HCT116 (cell line): ENCODE measurements around the gene AP1AR. TPM values are rescaled to one million over a fixed set of nuclear protein-coding genes. Genes with fewer than 3 reads are reported as not detected.

Experiments
- ATAC-seq: fragments of 200-7000 bp; cut with Tn5 transposase; 2 replicates; pipeline ENCODE4 v1.9.1; 2020; ENCODE audit warnings: mild to moderate bottlenecking, moderate library complexity
- BruUV-seq: library from RNA; stranded (reverse); fragments of 400-500 nt; replicated peaks from 2 replicates; lab custom pipeline; 2021; lab: Mats Ljungman, UMichigan
- CTCF ChIA-PET: fragments of 300-600 bp; sonication (Branson Sonifier 250); formaldehyde crosslinking; loops from one replicate; lab custom pipeline; 2021; ENCODE audit warnings: antibody characterized with exemption; lab: Charles Lee
- POLR2A ChIA-PET: fragments of 300-600, 350-600 bp; sonication (Branson Sonifier 250); formaldehyde crosslinking; loops from one replicate; lab custom pipeline; 2021; ENCODE audit warnings: antibody characterized with exemption; lab: Charles Lee
- RAD21 ChIA-PET, 2 experiments: fragments of 300-600 bp; sonication (Branson Sonifier 250); formaldehyde crosslinking; loops; one replicate each; lab custom pipeline; 2023; ENCODE audit warnings: low total read pairs in 2 of 2; ENCODE audit not compliant: uncharacterized antibody in 2 of 2, unreplicated experiment in 2 of 2, low non-redundant PET in 1 of 2; lab: Charles Lee
- DNase-seq: peaks from one replicate; pipeline ENCODE4 v3.0.0-alpha.2; 2010; ENCODE audit warnings: low read depth, low spot score
- H2AFZ ChIP-seq: fragments of 200-600 bp; shearing (Covaris generic), sonication (generic); 2 replicates; pipeline ENCODE4 v1.6.1; 2017; ENCODE audit warnings: low read depth, mixed run types, mixed read lengths, antibody characterized with exemption, low read length; ENCODE audit not compliant: poor library complexity, severe bottlenecking
- H3K27ac ChIP-seq: 2 replicates; pipeline ENCODE4 v1.5.1; 2012; ENCODE audit warnings: low read depth, low read length
- H3K27me3 ChIP-seq: fragments of 200-600 bp; sonication (generic); 2 replicates; pipeline ENCODE4 v1.6.1; 2016; ENCODE audit warnings: mixed run types, low read length, mixed read lengths; ENCODE audit not compliant: insufficient read depth
- H3K36me3 ChIP-seq, 2 experiments: fragments of 200-500 bp in 1 of 2; fragments of 200-600 bp in 1 of 2; sonication (Bioruptor generic) in 1 of 2; sonication (generic) in 1 of 2; 2 replicates each; pipeline versions ENCODE4 v1.5.1 to v1.6.1; 2014 to 2016; ENCODE audit warnings: low read length in 2 of 2, inconsistent platforms in 1 of 2, mixed read lengths in 1 of 2, mixed run types in 1 of 2; ENCODE audit not compliant: insufficient read depth in 2 of 2, control insufficient read depth in 1 of 2
- H3K4me1 ChIP-seq, 2 experiments: fragments of 200-600 bp in 1 of 2; sonication (generic) in 1 of 2; 2 replicates each; pipeline versions ENCODE4 v1.5.1 to v1.6.1; 2012 to 2017; ENCODE audit warnings: low read length in 2 of 2, inconsistent platforms in 1 of 2, mild to moderate bottlenecking in 1 of 2, mixed read lengths in 1 of 2, mixed run types in 1 of 2, moderate library complexity in 1 of 2; ENCODE audit not compliant: insufficient read depth in 2 of 2, control insufficient read depth in 1 of 2
- H3K4me2 ChIP-seq: fragments of 200-600 bp; sonication (generic); 2 replicates; pipeline ENCODE4 v1.6.1; 2017; ENCODE audit warnings: mixed run types, low read length, mixed read lengths
- H3K4me3 ChIP-seq, 2 experiments: fragments of 200-600 bp in 1 of 2; sonication (generic) in 1 of 2; replicated peaks in 1 of 2; 2 replicates each; pipeline ENCODE4 v1.5.1; 2011 to 2016; ENCODE audit warnings: low read length in 2 of 2, control low read depth in 1 of 2, low read depth in 1 of 2, mild to moderate bottlenecking in 1 of 2, mixed read lengths in 1 of 2, mixed run types in 1 of 2
- H3K79me2 ChIP-seq: fragments of 200-600 bp; sonication (generic); 2 replicates; pipeline ENCODE4 v1.6.1; 2017; ENCODE audit warnings: mild to moderate bottlenecking, mixed run types, low read length, moderate library complexity, mixed read lengths; ENCODE audit not compliant: insufficient read depth
- H3K9ac ChIP-seq: fragments of 200-600 bp; sonication (generic); 2 replicates; pipeline ENCODE4 v1.6.1; 2016; ENCODE audit warnings: low read length, mixed read lengths
- H3K9me2 ChIP-seq: fragments of 200-600 bp; sonication (generic), shearing (Covaris generic); 2 replicates; pipeline ENCODE4 v1.6.1; 2017; ENCODE audit warnings: mixed run types, mild to moderate bottlenecking, moderate library complexity; ENCODE audit not compliant: insufficient read depth
- H3K9me3 ChIP-seq, 2 experiments: fragments of 200-500 bp in 1 of 2; fragments of 200-600 bp in 1 of 2; sonication (Bioruptor generic) in 1 of 2; sonication (generic) in 1 of 2; 2 replicates each; pipeline ENCODE4 v1.6.1; 2014 to 2017; ENCODE audit warnings: low read length in 2 of 2, mixed read lengths in 2 of 2, inconsistent platforms in 1 of 2, low read depth in 1 of 2, mild to moderate bottlenecking in 1 of 2, mixed run types in 1 of 2, moderate library complexity in 1 of 2; ENCODE audit not compliant: control insufficient read depth in 1 of 2, insufficient read depth in 1 of 2
- H4K20me1 ChIP-seq: fragments of 200-600 bp; sonication (generic), shearing (Covaris generic); 2 replicates; pipeline ENCODE4 v1.6.1; 2017; ENCODE audit warnings: mixed run types, mild to moderate bottlenecking, moderate library complexity; ENCODE audit not compliant: insufficient read depth
- CBX3 ChIP-seq: IDR thresholded peaks from 2 replicates; pipeline ENCODE4 v1.6.1; 2012; ENCODE audit warnings: low read depth
- CTCF ChIP-seq, 3 experiments: fragments of 200-600 bp in 1 of 3; sonication (generic) in 1 of 3; IDR thresholded peaks in 2 of 3; conservative IDR thresholded peaks in 1 of 3; 2 replicates each; pipeline ENCODE4 v1.5.1; 2012 to 2017; ENCODE audit warnings: low read depth in 2 of 3, low read length in 2 of 3, antibody characterized with exemption in 1 of 3, borderline replicate concordance in 1 of 3, control low read depth in 1 of 3, mild to moderate bottlenecking in 1 of 3, mixed read lengths in 1 of 3, mixed run types in 1 of 3, moderate library complexity in 1 of 3; ENCODE audit not compliant: insufficient read depth in 1 of 3
- ELF1 ChIP-seq: IDR thresholded peaks from 2 replicates; pipeline ENCODE4 v1.6.1; 2012; ENCODE audit warnings: low read depth, borderline replicate concordance
- EZH2 ChIP-seq: fragments of 200-600 bp; sonication (generic); IDR thresholded peaks from 2 replicates; pipeline ENCODE4 v1.6.1; 2017; ENCODE audit warnings: antibody characterized with exemption, mixed run types
- RAD21 ChIP-seq: IDR thresholded peaks from 2 replicates; pipeline ENCODE4 v1.6.1; 2012; ENCODE audit warnings: low read depth, mild to moderate bottlenecking
- SP1 ChIP-seq: IDR thresholded peaks from 2 replicates; pipeline ENCODE4 v1.6.1; 2012; ENCODE audit warnings: low read depth
- intact Hi-C: fragments of 100-400 bp; cut with micrococcal nuclease; formaldehyde crosslinking; loops from 2 replicates; pipeline ENCODE4 v1.10.0; 2022
- total RNA-seq: library from RNA; stranded (reverse); gene quantifications from one replicate; pipeline ENCODE4 v1.2.1, GENCODE V29; 2021; ENCODE audit not compliant: unreplicated experiment

AP1AR gene
- total RNA-seq, 1 experiment from 2014 or later, result 56.7 TPM

- DNase-seq (no peak), ATAC-seq (no peak)
- H3K27ac ChIP-seq, result no peak overlapping the region
- H3K9me2 ChIP-seq, result no peaks in the 10 kb centered on the region
- no peaks in the 10 kb centered on the region for H3K27me3 ChIP-seq
- peaks cover 8 to 13% of the 10 kb centered on the region in 2 experiments; a peak in 3 of 4 replicates for H3K36me3 ChIP-seq
- POLR2A ChIA-PET, result no interaction called here
- no peaks in the 10 kb centered on the region for H4K20me1 ChIP-seq
- no peak for TF ChIP-seq EZH2
- no peak for TF ChIP-seq SP1
- TF ChIP-seq CTCF (IDR thresholded peaks at IDR 0.05 in 2 of 3, conservative IDR thresholded peaks at IDR 0.05 in 1 of 3; ENCODE audit: borderline replicate concordance in 1 of 3, insufficient read depth in 1 of 3, low read depth in 2 of 3, low read length in 2 of 3), result no peak
- TF ChIP-seq CBX3, result no peak
- no peak overlapping the region for H3K9ac ChIP-seq
- intact Hi-C loops, result no loop called here
- H2AFZ ChIP-seq, result no peak overlapping the region
- H3K4me3 ChIP-seq, result no peak overlapping the region
- CTCF ChIA-PET, result interaction anchor here (1.2 to 1.3 kb wide), 2 partner anchors 10 to 508 kb away, joined by 3 to 7 read pairs; no protein-coding TSS in a partner anchor
- H3K9me3 ChIP-seq, result no peaks in the 10 kb centered on the region
- BruUV-seq, result no TSS peak
- peaks cover 10% of the 10 kb centered on the region for H3K79me2 ChIP-seq
- H3K4me1 ChIP-seq, result peaks cover 0 to 4% of the 10 kb centered on the region in 2 experiments; a peak in 2 of 4 replicates
- H3K4me2 ChIP-seq, result no peak overlapping the region
- RAD21 ChIA-PET, result no interaction called here
These were observed 25.5 kb downstream of the AP1AR start for GRCh38 chr4:112257098-112257497.

- ChIA-PET RAD21 (interaction anchor here in 1 of 2 experiments (1.1 kb wide), 1 partner anchor 167 kb away, joined by 4 read pairs; no protein-coding TSS in a partner anchor), POLR2A (no interaction called here), CTCF (interaction anchor here (0.7 to 1.6 kb wide), 6 partner anchors 9 to 258 kb away, joined by 3 to 21 read pairs (median 4); no protein-coding TSS in a partner anchor)
- 0 out of 2 replicates have a peak, but pooled peaks cover 3% of the 10 kb centered on the region for H4K20me1 ChIP-seq
- ATAC-seq (no peak), DNase-seq (no peak)
- no peaks in the 10 kb centered on the region for H3K27me3 ChIP-seq
- no peak overlapping the region for H2AFZ ChIP-seq
- intact Hi-C loops, result loop anchor here (10.0 kb wide), 1 partner anchor 172 kb away; no protein-coding TSS in a partner anchor
- no peaks in the 10 kb centered on the region for H3K9me2 ChIP-seq
- no peak overlapping the region for H3K9ac ChIP-seq
- BruUV-seq, result no TSS peak
- no peak overlapping the region for H3K4me2 ChIP-seq
- H3K4me1 ChIP-seq, result no peaks in the 10 kb centered on the region; a peak in 1 of 4 replicates
- H3K79me2 ChIP-seq, result no peaks in the 10 kb centered on the region
- H3K4me3 ChIP-seq, result no peak overlapping the region
- no peak overlapping the region for H3K27ac ChIP-seq
- no peaks in the 10 kb centered on the region for H3K9me3 ChIP-seq
- peak; percentile 45 to 56 (median 53); a peak in 5 of 6 replicates for TF ChIP-seq CTCF (IDR thresholded peaks at IDR 0.05 in 2 of 3, conservative IDR thresholded peaks at IDR 0.05 in 1 of 3; ENCODE audit: borderline replicate concordance in 1 of 3, insufficient read depth in 1 of 3, low read depth in 2 of 3, low read length in 2 of 3)
- TF ChIP-seq ELF1, result no peak
- TF ChIP-seq RAD21, result peak; percentile 54
- H3K36me3 ChIP-seq, result peaks cover 11 to 16% of the 10 kb centered on the region in 2 experiments; a peak in 3 of 4 replicates
These were observed 35.2 kb downstream of the AP1AR start for GRCh38 chr4:112266823-112267222.
